Measurements from ENCODE around the gene AGMO.

- TF ChIP-seq CTCF (IDR thresholded peaks at IDR 0.05; ENCODE audit: low read depth, low read length) (no peak), MAX (IDR thresholded peaks at IDR 0.05; ENCODE audit: low read depth, low read length) (no peak), POLR2A (IDR thresholded peaks at IDR 0.05; ENCODE audit: extremely low read depth, insufficient read length) (no peak), MYC (IDR thresholded peaks at IDR 0.05; ENCODE audit: low read depth, low read length) (no peak)
These were observed 137.3 kb downstream of the AGMO start for GRCh38 chr7:15424468-15424867.
